BJ (cell line): ENCODE results near the gene SSBP1. TPM values are rescaled to one million over a fixed set of nuclear protein-coding genes. Genes with fewer than 3 reads are reported as not detected.
A peak's percentile ranks its signal among the peaks of the same experiment; 100 is the strongest.

ENCODE experiments used
- CTCF ChIA-PET: fragments of 350-600 bp; formaldehyde crosslinking; extraction: SDS; loops from one replicate; lab custom pipeline; 2021; ENCODE audit warnings: antibody characterized with exemption, inconsistent platforms; lab: Yijun Ruan, JAX
- POLR2A ChIA-PET: fragments of 300-600 bp; sonication (Branson Sonifier 250); formaldehyde crosslinking; extraction: SDS; loops from one replicate; lab custom pipeline; 2021; ENCODE audit warnings: antibody characterized with exemption; lab: Charles Lee
- DNase-seq: peaks from one replicate; pipeline ENCODE4 v3.0.0-alpha.2; 2011; ENCODE audit warnings: low read depth
- H3K27me3 ChIP-seq: 2 replicates; pipeline ENCODE4 v1.6.0; 2011; ENCODE audit warnings: low read length; ENCODE audit not compliant: control insufficient read depth, insufficient read depth
- H3K36me3 ChIP-seq: 2 replicates; pipeline ENCODE4 v1.5.1; 2011; ENCODE audit warnings: low read length; ENCODE audit not compliant: control insufficient read depth, insufficient read depth
- H3K4me3 ChIP-seq: 2 replicates; pipeline ENCODE4 v1.5.1; 2011; ENCODE audit warnings: low read depth, mild to moderate bottlenecking, control low read depth, low read length
- CTCF ChIP-seq: IDR thresholded peaks from 2 replicates; pipeline ENCODE4 v1.5.1; 2011; ENCODE audit warnings: low read depth, mild to moderate bottlenecking, control low read depth, inconsistent platforms, low read length, moderate library complexity; ENCODE audit not compliant: insufficient read depth
- polyA plus RNA-seq: library from polyadenylated mRNA; depleted of rRNA; stranded (reverse); fragments of >200 nt; gene quantifications from 2 replicates; pipeline ENCODE4 v1.2.3, GENCODE V29; 2011

SSBP1 gene
- polyA plus RNA-seq, 1 experiment = 55.0 TPM

- DNase-seq = no peak
- H3K4me3 ChIP-seq = no peak overlapping the region
- no peak for TF ChIP-seq CTCF
- no peaks in the 10 kb centered on the region for H3K36me3 ChIP-seq
- no peaks in the 10 kb centered on the region for H3K27me3 ChIP-seq
- POLR2A ChIA-PET = no interaction called here
- CTCF ChIA-PET = no interaction called here
Measured at GRCh38 chr7:141731476-141732149, 6.5 kb upstream of the SSBP1 start.

- DNase-seq = no peak
- POLR2A ChIA-PET = no interaction called here
- H3K27me3 ChIP-seq = no peaks in the 10 kb centered on the region
- peak overlapping the region; percentile 63 for H3K4me3 ChIP-seq
- H3K36me3 ChIP-seq = peaks cover 3% of the 10 kb centered on the region
- TF ChIP-seq CTCF = no peak
- CTCF ChIA-PET = interaction anchor here (0.6 to 2.3 kb wide), 20 partner anchors 8 to 1680 kb away, joined by 3 to 17 read pairs (median 4); partner anchors contain the start of gene TAS2R4
Measured at GRCh38 chr7:141737118-141737835, 881 bp upstream of the SSBP1 start.

GRCh38 chr7:141738592-141739013, 445 bp downstream of the SSBP1 start:
- ChIA-PET POLR2A (no interaction called here), CTCF (interaction anchor here (0.7 to 2.3 kb wide), 17 partner anchors 9 to 810 kb away, joined by 3 to 17 read pairs (median 5); partner anchors contain the start of gene TAS2R4)
- peak overlapping the region; percentile 88 for H3K4me3 ChIP-seq
- TF ChIP-seq CTCF = peak; percentile 27; the same call in 1 of the 2 replicates
- H3K36me3 ChIP-seq = peaks cover 6% of the 10 kb centered on the region
- H3K27me3 ChIP-seq = no peaks in the 10 kb centered on the region
- no peak for DNase-seq

- POLR2A ChIA-PET = no interaction called here
- H3K4me3 ChIP-seq = peak overlapping the region; percentile 88
- no peak for DNase-seq
- peaks cover 8% of the 10 kb centered on the region for H3K36me3 ChIP-seq
- CTCF ChIA-PET = interaction anchor here (1.1 to 2.3 kb wide), 4 partner anchors 9 to 22 kb away, joined by 3 to 17 read pairs (median 10); no protein-coding TSS in a partner anchor
- no peak for TF ChIP-seq CTCF
- H3K27me3 ChIP-seq = no peaks in the 10 kb centered on the region
Measured at GRCh38 chr7:141739250-141739649, 1.1 kb downstream of the SSBP1 start.

GRCh38 chr7:141742229-141742628, 4.1 kb downstream of the SSBP1 start:
- CTCF ChIA-PET = interaction anchor here (1.6 kb wide), 1 partner anchor 15 kb away, joined by 4 read pairs; no protein-coding TSS in a partner anchor
- no peak for DNase-seq
- peaks cover 11% of the 10 kb centered on the region for H3K36me3 ChIP-seq
- TF ChIP-seq CTCF = no peak
- no peaks in the 10 kb centered on the region for H3K27me3 ChIP-seq
- no peak overlapping the region for H3K4me3 ChIP-seq
- POLR2A ChIA-PET = no interaction called here
